H1 (cell line): ENCODE measurements around the gene MIER2. TPM values are rescaled to one million over a fixed set of nuclear protein-coding genes. Genes with fewer than 3 reads are reported as not detected.

ENCODE experiments used
- CTCF ChIA-PET: fragments of 300-600 bp; sonication (Branson Sonifier 250); formaldehyde crosslinking; loops from one replicate; lab custom pipeline; 2021; ENCODE audit not compliant: partially characterized antibody; lab: Charles Lee
- POLR2A ChIA-PET: fragments of 300-600 bp; sonication (Branson Sonifier 250); formaldehyde crosslinking; loops from one replicate; lab custom pipeline; 2021; ENCODE audit warnings: inconsistent platforms; ENCODE audit not compliant: partially characterized antibody; lab: Charles Lee
- DNase-seq, 2 experiments: peaks; one replicate each; pipeline versions ENCODE4 v3.0.0 to v3.0.0-alpha.2; 2010 to 2022; ENCODE audit warnings: low spot score in 2 of 2, low read depth in 1 of 2, mixed read lengths in 1 of 2
- FAIRE-seq: peaks from 2 replicates; lab custom pipeline; 2011; peaks lifted over from hg19 to GRCh38; lab: Jason Lieb, UNC
- H2AFZ ChIP-seq: 2 replicates; pipeline ENCODE4 v1.8.1; 2012; ENCODE audit warnings: low read length, inconsistent platforms
- H2AK5ac ChIP-seq: 2 replicates; pipeline ENCODE4 v1.6.1; 2013; ENCODE audit warnings: low read depth, low read length
- H2BK120ac ChIP-seq: replicated peaks from 2 replicates; pipeline ENCODE3; 2013; ENCODE audit warnings: low read depth, low read length, inconsistent platforms
- H2BK12ac ChIP-seq: 2 replicates; pipeline ENCODE4 v1.6.1; 2013; ENCODE audit warnings: low read depth, low read length
- H2BK15ac ChIP-seq: 2 replicates; pipeline ENCODE4 v1.6.1; 2013; ENCODE audit warnings: low read length
- H2BK20ac ChIP-seq: 2 replicates; pipeline ENCODE4 v1.6.1; 2013; ENCODE audit warnings: low read length
- H2BK5ac ChIP-seq: 2 replicates; pipeline ENCODE4 v1.6.1; 2013; ENCODE audit warnings: low read depth, low read length
- H3K14ac ChIP-seq: 2 replicates; pipeline ENCODE4 v1.6.1; 2013; ENCODE audit warnings: inconsistent platforms; ENCODE audit not compliant: insufficient read length
- H3K18ac ChIP-seq: 2 replicates; pipeline ENCODE4 v1.6.1; 2013; ENCODE audit warnings: low read length; ENCODE audit errors: extremely low read depth
- H3K23ac ChIP-seq: 2 replicates; pipeline ENCODE4 v1.6.1; 2013; ENCODE audit warnings: inconsistent platforms; ENCODE audit not compliant: insufficient read length
- H3K23me2 ChIP-seq: 2 replicates; pipeline ENCODE4 v1.6.1; 2013; ENCODE audit warnings: low read depth, low read length
- H3K27ac ChIP-seq: 2 replicates; pipeline ENCODE4 v1.6.1; 2011; ENCODE audit warnings: low read depth, low read length, inconsistent platforms
- H3K27me3 ChIP-seq, 4 experiments: replicated peaks in 1 of 4; 1 replicate in 1 of 4; 2 replicates in 3 of 4; pipeline versions ENCODE4 v1.6.1 to v1.8.1; 2011 to 2013; ENCODE audit warnings: low read length in 3 of 4, mild to moderate bottlenecking in 3 of 4, inconsistent platforms in 2 of 4, mixed read lengths in 2 of 4, moderate library complexity in 1 of 4; ENCODE audit not compliant: control insufficient read depth in 3 of 4, insufficient read depth in 3 of 4; ENCODE audit errors: extremely low read depth in 1 of 4
- H3K36me3 ChIP-seq, 4 experiments: 2 replicates each; pipeline versions ENCODE4 v1.6.1 to v1.8.1; 2011 to 2013; ENCODE audit warnings: mild to moderate bottlenecking in 4 of 4, low read length in 3 of 4, moderate library complexity in 2 of 4, control low read depth in 1 of 4, inconsistent platforms in 1 of 4; ENCODE audit not compliant: insufficient read depth in 4 of 4, control insufficient read depth in 2 of 4
- H3K4ac ChIP-seq: replicated peaks from 2 replicates; pipeline ENCODE3; 2013; ENCODE audit warnings: low read length, low read depth, mixed read lengths, inconsistent platforms; ENCODE audit not compliant: insufficient read length
- H3K4me1 ChIP-seq, 4 experiments: replicated peaks in 1 of 4; 1 replicate in 1 of 4; 2 replicates in 3 of 4; pipeline versions ENCODE4 v1.6.1 to v1.8.1; 2011 to 2013; ENCODE audit warnings: low read length in 3 of 4, inconsistent platforms in 2 of 4, mixed read lengths in 1 of 4; ENCODE audit not compliant: insufficient read depth in 4 of 4, control insufficient read depth in 3 of 4
- H3K4me2 ChIP-seq, 2 experiments: 2 replicates each; pipeline versions ENCODE4 v1.6.1 to v1.8.1; 2011 to 2013; ENCODE audit warnings: low read depth in 2 of 2, low read length in 2 of 2, control low read depth in 1 of 2, inconsistent platforms in 1 of 2, mild to moderate bottlenecking in 1 of 2; ENCODE audit not compliant: insufficient read depth in 1 of 2
- H3K4me3 ChIP-seq, 4 experiments: fragments of 200-600, 300-600 bp in 1 of 4; sonication (generic), shearing (Covaris generic), sonication (Bioruptor Twin) in 1 of 4; 2 replicates each; pipeline versions ENCODE4 v1.5.1 to v1.8.1; 2011 to 2016; ENCODE audit warnings: low read length in 4 of 4, low read depth in 3 of 4, control low read depth in 2 of 4, inconsistent platforms in 2 of 4, mild to moderate bottlenecking in 2 of 4, mixed read lengths in 1 of 4, moderate library complexity in 1 of 4; ENCODE audit not compliant: insufficient read depth in 2 of 4; ENCODE audit errors: extremely low read depth in 1 of 4
- H3K56ac ChIP-seq: replicated peaks from 2 replicates; pipeline ENCODE3; 2013; ENCODE audit warnings: low read depth, mild to moderate bottlenecking, mixed read lengths, low read length, inconsistent platforms; ENCODE audit not compliant: insufficient read length
- H3K79me1 ChIP-seq: 2 replicates; pipeline ENCODE4 v1.6.1; 2013; ENCODE audit warnings: low read depth, low read length, control low read depth
- H3K79me2 ChIP-seq, 2 experiments: 2 replicates each; pipeline versions ENCODE4 v1.6.1 to v1.8.1; 2012 to 2013; ENCODE audit warnings: low read length in 2 of 2, mild to moderate bottlenecking in 2 of 2, inconsistent platforms in 1 of 2; ENCODE audit not compliant: insufficient read depth in 2 of 2, control insufficient read depth in 1 of 2
- H3K9ac ChIP-seq, 4 experiments: replicated peaks in 1 of 4; 1 replicate in 1 of 4; 2 replicates in 3 of 4; pipeline versions ENCODE4 v1.6.1 to v1.8.1; 2011 to 2013; ENCODE audit warnings: low read depth in 3 of 4, low read length in 3 of 4, control low read depth in 2 of 4, mild to moderate bottlenecking in 2 of 4, moderate library complexity in 2 of 4, inconsistent platforms in 1 of 4; ENCODE audit errors: extremely low read depth in 1 of 4
- H3K9me3 ChIP-seq, 2 experiments: 2 replicates each; pipeline versions ENCODE4 v1.6.1 to v1.8.1; 2012 to 2013; ENCODE audit warnings: mild to moderate bottlenecking in 2 of 2, moderate library complexity in 2 of 2, control low read depth in 1 of 2, inconsistent platforms in 1 of 2, low read depth in 1 of 2, low read length in 1 of 2, mixed read lengths in 1 of 2; ENCODE audit not compliant: insufficient read depth in 2 of 2
- H4K20me1 ChIP-seq, 2 experiments: replicated peaks in 1 of 2; 2 replicates each; pipeline versions ENCODE3 to v1.8.1; 2011 to 2013; ENCODE audit warnings: inconsistent platforms in 2 of 2, low read length in 2 of 2, mild to moderate bottlenecking in 1 of 2; ENCODE audit not compliant: insufficient read depth in 2 of 2, control insufficient read depth in 1 of 2
- H4K5ac ChIP-seq: 2 replicates; pipeline ENCODE4 v1.6.1; 2013; ENCODE audit warnings: low read length, low read depth, mixed read lengths, inconsistent platforms; ENCODE audit not compliant: insufficient read length
- H4K8ac ChIP-seq: 2 replicates; pipeline ENCODE4 v1.8.0; 2013; ENCODE audit warnings: mild to moderate bottlenecking, moderate library complexity, low read length, inconsistent platforms; ENCODE audit not compliant: insufficient read depth; ENCODE audit errors: extremely low read depth
- H4K91ac ChIP-seq: replicated peaks from 2 replicates; pipeline ENCODE3; 2013; ENCODE audit warnings: low read length, mixed read lengths, inconsistent platforms; ENCODE audit not compliant: insufficient read length
- BCL11A ChIP-seq, 2 experiments: IDR thresholded peaks; one replicate each; pipeline ENCODE4 v1.6.1; 2011; ENCODE audit warnings: low read depth in 2 of 2, low read length in 2 of 2, mild to moderate bottlenecking in 2 of 2
- BRCA1 ChIP-seq: IDR thresholded peaks from 2 replicates; pipeline ENCODE4 v1.6.1; 2012; ENCODE audit warnings: low read depth, low read length, improper control_type of control experiment
- CHD1 ChIP-seq: IDR thresholded peaks from 2 replicates; pipeline ENCODE4 v1.6.1; 2012; ENCODE audit warnings: low read depth, low read length, improper control_type of control experiment
- CTBP2 ChIP-seq: IDR thresholded peaks from 2 replicates; pipeline ENCODE4 v1.7.0; 2011; ENCODE audit warnings: borderline replicate concordance, mild to moderate bottlenecking, moderate library complexity, mixed read lengths, low read length; ENCODE audit not compliant: insufficient read depth, insufficient read length
- KDM1A ChIP-seq: fragments of 200-600, 300-600 bp; sonication (generic); IDR thresholded peaks from 2 replicates; pipeline ENCODE4 v1.7.1; 2016; ENCODE audit warnings: mild to moderate bottlenecking, low read length, borderline replicate concordance
- POU5F1 ChIP-seq: IDR thresholded peaks from 2 replicates; pipeline ENCODE4 v1.6.1; 2011; ENCODE audit warnings: low read depth, mild to moderate bottlenecking, low read length, moderate library complexity
- RFX5 ChIP-seq: IDR thresholded peaks from 2 replicates; pipeline ENCODE4 v1.6.1; 2011; ENCODE audit warnings: low read depth, low read length, improper control_type of control experiment, borderline replicate concordance
- RXRA ChIP-seq: IDR thresholded peaks from 2 replicates; pipeline ENCODE4 v1.6.1; 2011; ENCODE audit warnings: low read depth, mild to moderate bottlenecking, low read length, moderate library complexity; ENCODE audit not compliant: insufficient read depth
- TCF12 ChIP-seq: IDR thresholded peaks from 2 replicates; pipeline ENCODE4 v1.6.1; 2011; ENCODE audit warnings: low read depth, mild to moderate bottlenecking, low read length
- WGBS, 2 experiments: shearing (Covaris generic) in 1 of 2; methylation state at CpG; one replicate each; pipeline versions ENCODE4 v1.1.6 to v1.1.7; 2013 to 2015; ENCODE audit warnings: low lambda C conversion rate in 2 of 2, mixed read lengths in 2 of 2, inconsistent platforms in 1 of 2, low coverage in 1 of 2, missing lambda C conversion rate in 1 of 2; ENCODE audit not compliant: insufficient replicate concordance in 2 of 2, insufficient coverage in 1 of 2, insufficient read length in 1 of 2; ENCODE audit errors: extremely low coverage in 1 of 2, missing lambda C conversion rate in 1 of 2; 5-methylcytosine and 5-hydroxymethylcytosine counted together
- polyA plus RNA-seq, 7 experiments: library from polyadenylated mRNA; depleted of rRNA in 3 of 7; stranded (reverse) in 5 of 7; unstranded in 2 of 7; fragments of >200 nt in 5 of 7; fragments of 200-250 nt in 2 of 7; gene quantifications; 1 replicate in 5 of 7; 2 replicates in 1 of 7; 4 replicates in 1 of 7; pipeline versions ENCODE4 v1.2.1 to v1.2.3, GENCODE V29; 2011 to 2013; ENCODE audit warnings: missing spikeins in 2 of 7, mixed read lengths in 2 of 7
- total RNA-seq: library from RNA; stranded (reverse); fragmentation: NEBNext Ultra II Directional; extraction: Animal tissue kit (Norgen Biotek cat#: 25700); gene quantifications from 2 replicates; pipeline ENCODE4 v1.2.1, GENCODE V29; 2021

MIER2 gene
- total and polyA plus RNA-seq, 2 of the 8 experiments (the other 6 are each of a cell fraction or from before 2014, with no cell fraction given) = 30.3 to 48.3 TPM

DNA sequence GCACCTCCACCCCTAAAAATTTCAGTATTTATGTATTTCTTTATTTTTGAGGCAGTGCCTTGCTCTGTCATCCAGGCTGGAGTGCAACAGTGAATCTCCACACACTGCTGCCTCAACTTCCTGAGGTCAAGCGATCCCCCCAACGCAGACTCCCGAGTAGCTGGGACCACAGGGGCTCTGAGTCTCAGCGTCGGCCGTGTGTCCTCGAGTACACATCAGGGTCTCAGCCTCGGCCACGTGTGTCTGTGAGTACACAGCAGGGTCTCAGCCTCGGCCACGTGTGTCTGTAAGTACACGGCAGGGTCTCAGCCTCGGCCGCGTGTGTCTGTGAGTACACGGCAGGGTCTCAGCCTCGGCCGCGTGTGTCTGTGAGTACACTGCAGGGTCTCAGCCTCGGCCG, 43.2 kb upstream of the MIER2 start:
- no peak overlapping the region for H3K9ac ChIP-seq
- no peak overlapping the region for H4K91ac ChIP-seq
- no peaks in the 10 kb centered on the region for H3K79me1 ChIP-seq
- H3K27me3 ChIP-seq = peaks cover 0 to 3% (median 0%) of the 10 kb centered on the region in 4 experiments; a peak in 1 of 7 replicates
- peak overlapping the region; percentile 90; the same call in 1 of the 2 replicates for H2BK20ac ChIP-seq
- peaks cover 0 to 19% (median 8%) of the 10 kb centered on the region in 4 experiments; a peak in 5 of 7 replicates for H3K4me1 ChIP-seq
- no peaks in the 10 kb centered on the region for H3K23me2 ChIP-seq
- H3K4me2 ChIP-seq = no peak overlapping the region
- POLR2A ChIA-PET = interaction anchor here (0.6 to 1.2 kb wide), 4 partner anchors 39 to 112 kb away, joined by 3 read pairs; no protein-coding TSS in a partner anchor
- H3K4ac ChIP-seq = no peak overlapping the region
- H4K5ac ChIP-seq = no peak overlapping the region
- H4K20me1 ChIP-seq = peaks cover 0 to 3% of the 10 kb centered on the region in 2 experiments
- H2AK5ac ChIP-seq = 0 out of 2 replicates have a peak overlapping the region, but pooled peaks have one; percentile 28
- no peak overlapping the region for H3K56ac ChIP-seq
- no peak overlapping the region for H2BK5ac ChIP-seq
- H3K18ac ChIP-seq = no peak overlapping the region
- H3K4me3 ChIP-seq = no peak overlapping the region
- peaks cover 0 to 8% of the 10 kb centered on the region in 2 experiments; a peak in 1 of 4 replicates for H3K9me3 ChIP-seq
- no peak overlapping the region for H3K14ac ChIP-seq
- H3K79me2 ChIP-seq = no peaks in the 10 kb centered on the region
- CTCF ChIA-PET = interaction anchor here (0.8 to 2.4 kb wide), 5 partner anchors 14 to 238 kb away, joined by 3 to 5 read pairs (median 5); no protein-coding TSS in a partner anchor
- 84% methylated on average over 14 of the region's 21 CpGs; no CpG with 5 or more reads in 1 of the 2 experiments for WGBS, 2 experiments
- H4K8ac ChIP-seq = no peak overlapping the region
- no peak overlapping the region for H3K23ac ChIP-seq
- no peak overlapping the region for H2BK12ac ChIP-seq
- no peak overlapping the region; the same call in 1 of the 2 replicates for H2BK15ac ChIP-seq
- H2AFZ ChIP-seq = no peak overlapping the region
- TF ChIP-seq POU5F1 = no peak
- no peak for TF ChIP-seq TCF12
- TF ChIP-seq CTBP2 = no peak
- TF ChIP-seq CHD1 = no peak
- TF ChIP-seq BRCA1 = no peak
- no peak for TF ChIP-seq BCL11A (IDR thresholded peaks at IDR 0.05; ENCODE audit: low read depth in 2 of 2, low read length in 2 of 2)
- TF ChIP-seq RFX5 = no peak
- no peak for TF ChIP-seq KDM1A
- no peak for TF ChIP-seq RXRA
- H2BK120ac ChIP-seq = peak overlapping the region; percentile 33
- DNase-seq = no peak
- H3K36me3 ChIP-seq = no peaks in the 10 kb centered on the region
- no peak for FAIRE-seq
- H3K27ac ChIP-seq = no peak overlapping the region
